WERI-Rb-1 (cell line): Measurements from ENCODE around the gene SARS1.

Experiments
- DNase-seq: peaks from one replicate; pipeline ENCODE4 v3.0.0-alpha.2; 2020
- H3K27ac ChIP-seq: fragments of 250-450 bp; sonication (Bioruptor Pico); 2 replicates; pipeline ENCODE4 v1.5.1; 2020; ENCODE audit warnings: mild to moderate bottlenecking, moderate library complexity
- H3K27me3 ChIP-seq: fragments of 250-450 bp; sonication (Bioruptor Pico); 2 replicates; pipeline ENCODE4 v1.5.1; 2021; ENCODE audit warnings: mild to moderate bottlenecking, low read depth, moderate library complexity; ENCODE audit not compliant: insufficient read depth, severe bottlenecking
- H3K36me3 ChIP-seq: fragments of 250-450 bp; sonication (Bioruptor Pico); 2 replicates; pipeline ENCODE4 v1.5.1; 2020; ENCODE audit warnings: mild to moderate bottlenecking, moderate library complexity
- H3K4me3 ChIP-seq: 2 replicates; pipeline ENCODE4 v1.5.1; 2011; ENCODE audit warnings: low read depth, mild to moderate bottlenecking, control low read depth, low read length
- H3K9me3 ChIP-seq: fragments of 250-450 bp; sonication (Bioruptor Pico); 2 replicates; pipeline ENCODE4 v1.5.1; 2021; ENCODE audit warnings: mild to moderate bottlenecking, moderate library complexity; ENCODE audit not compliant: severe bottlenecking
- CTCF ChIP-seq: IDR thresholded peaks from 2 replicates; pipeline ENCODE4 v1.5.1; 2011; ENCODE audit warnings: low read depth, mild to moderate bottlenecking, control low read depth, inconsistent platforms, low read length

Gene SARS1

GRCh38 chr1:109267743-109268300 lies 54.1 kb downstream of the SARS1 start:
- DNase-seq: no peak
- H3K27me3 ChIP-seq: no peaks in the 10 kb centered on the region
- peaks cover 87% of the 10 kb centered on the region for H3K36me3 ChIP-seq
- H3K4me3 ChIP-seq: no peak overlapping the region
- TF ChIP-seq CTCF: no peak
- H3K27ac ChIP-seq: no peak overlapping the region
- no peaks in the 10 kb centered on the region for H3K9me3 ChIP-seq

- DNase-seq: no peak
- H3K9me3 ChIP-seq: no peaks in the 10 kb centered on the region
- H3K27me3 ChIP-seq: no peaks in the 10 kb centered on the region
- no peak overlapping the region for H3K4me3 ChIP-seq
- H3K36me3 ChIP-seq: peaks cover 83% of the 10 kb centered on the region
- no peak overlapping the region for H3K27ac ChIP-seq
- TF ChIP-seq CTCF: no peak
These were observed 54.9 kb downstream of the SARS1 start for GRCh38 chr1:109268431-109269211.

GRCh38 chr1:109269212-109269980 lies 55.7 kb downstream of the SARS1 start:
- no peaks in the 10 kb centered on the region for H3K27me3 ChIP-seq
- no peak overlapping the region for H3K4me3 ChIP-seq
- H3K9me3 ChIP-seq: no peaks in the 10 kb centered on the region
- no peak for TF ChIP-seq CTCF
- no peak for DNase-seq
- H3K27ac ChIP-seq: no peak overlapping the region
- H3K36me3 ChIP-seq: peaks cover 89% of the 10 kb centered on the region

GRCh38 chr1:109269981-109270622 lies 56.4 kb downstream of the SARS1 start:
- no peak overlapping the region for H3K4me3 ChIP-seq
- no peak overlapping the region for H3K27ac ChIP-seq
- H3K9me3 ChIP-seq: no peaks in the 10 kb centered on the region
- H3K36me3 ChIP-seq: peaks cover 87% of the 10 kb centered on the region
- no peak for DNase-seq
- TF ChIP-seq CTCF: no peak
- no peaks in the 10 kb centered on the region for H3K27me3 ChIP-seq

- Histone ChIP-seq H3K4me3 (no peak overlapping the region), H3K27ac (no peak overlapping the region), H3K9me3 (no peaks in the 10 kb centered on the region), H3K27me3 (no peaks in the 10 kb centered on the region), H3K36me3 (peaks cover 87% of the 10 kb centered on the region)
- no peak for TF ChIP-seq CTCF
- DNase-seq: no peak
These were observed 57.1 kb downstream of the SARS1 start for GRCh38 chr1:109270623-109271317.
